ENCODE data around the gene C1orf21.

DNA sequence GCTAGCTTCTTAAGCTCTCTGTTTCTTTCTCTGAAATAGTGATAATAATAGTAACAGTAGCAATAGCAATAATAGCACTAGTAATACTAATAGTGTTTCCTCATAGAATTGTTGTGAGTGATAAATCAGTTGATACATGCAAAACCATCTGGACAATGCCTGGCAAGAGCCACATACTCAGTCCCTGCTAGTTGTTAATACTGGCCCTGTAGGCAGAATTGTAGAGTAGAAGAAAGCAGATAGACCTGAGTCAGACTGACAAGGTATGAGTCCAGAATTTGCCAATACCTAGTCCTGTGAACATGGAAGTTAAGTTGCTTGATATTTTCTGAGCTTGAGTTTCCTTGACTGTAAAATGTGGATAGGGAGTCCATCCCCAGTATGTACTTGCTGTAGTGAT lies 171.9 kb downstream of the C1orf21 start:
- TF ChIP-seq POLR2A (IDR thresholded peaks at IDR 0.05): no peak
- TF ChIP-seq, protein P1, sequence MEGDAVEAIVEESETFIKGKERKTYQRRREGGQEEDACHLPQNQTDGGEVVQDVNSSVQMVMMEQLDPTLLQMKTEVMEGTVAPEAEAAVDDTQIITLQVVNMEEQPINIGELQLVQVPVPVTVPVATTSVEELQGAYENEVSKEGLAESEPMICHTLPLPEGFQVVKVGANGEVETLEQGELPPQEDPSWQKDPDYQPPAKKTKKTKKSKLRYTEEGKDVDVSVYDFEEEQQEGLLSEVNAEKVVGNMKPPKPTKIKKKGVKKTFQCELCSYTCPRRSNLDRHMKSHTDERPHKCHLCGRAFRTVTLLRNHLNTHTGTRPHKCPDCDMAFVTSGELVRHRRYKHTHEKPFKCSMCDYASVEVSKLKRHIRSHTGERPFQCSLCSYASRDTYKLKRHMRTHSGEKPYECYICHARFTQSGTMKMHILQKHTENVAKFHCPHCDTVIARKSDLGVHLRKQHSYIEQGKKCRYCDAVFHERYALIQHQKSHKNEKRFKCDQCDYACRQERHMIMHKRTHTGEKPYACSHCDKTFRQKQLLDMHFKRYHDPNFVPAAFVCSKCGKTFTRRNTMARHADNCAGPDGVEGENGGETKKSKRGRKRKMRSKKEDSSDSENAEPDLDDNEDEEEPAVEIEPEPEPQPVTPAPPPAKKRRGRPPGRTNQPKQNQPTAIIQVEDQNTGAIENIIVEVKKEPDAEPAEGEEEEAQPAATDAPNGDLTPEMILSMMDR (IDR thresholded peaks at IDR 0.05): no peak
